Smooth muscle cell (in vitro differentiated cells): ENCODE data around the gene RNASE13. TPM values are rescaled to one million over a fixed set of nuclear protein-coding genes. Genes with fewer than 3 reads are reported as not detected.
A peak's percentile ranks its signal among the peaks of the same experiment; 100 is the strongest.

Source experiments
- DNase-seq: peaks from one replicate; lab custom pipeline; 2025; ENCODE audit not compliant: unreplicated experiment; lab: John Stamatoyannopoulos, UW
- H2AFZ ChIP-seq: fragments of 200-600 bp; sonication (generic); 2 replicates; pipeline ENCODE4 v1.6.0; 2016; ENCODE audit warnings: antibody characterized with exemption, low read depth, mild to moderate bottlenecking
- H3F3A ChIP-seq: fragments of 200-600 bp; sonication (generic); 2 replicates; pipeline ENCODE4 v1.6.0; 2017; ENCODE audit warnings: antibody characterized with exemption, low read depth
- H3K27ac ChIP-seq: fragments of 200-600 bp; sonication (generic); 2 replicates; pipeline ENCODE4 v1.5.1; 2016; ENCODE audit warnings: low read depth, mild to moderate bottlenecking
- H3K27me3 ChIP-seq: fragments of 200-600 bp; sonication (generic); 2 replicates; pipeline ENCODE4 v1.6.1; 2016; ENCODE audit warnings: low read depth, mild to moderate bottlenecking
- H3K36me3 ChIP-seq: fragments of 200-600 bp; sonication (generic); 2 replicates; pipeline ENCODE4 v1.5.1; 2016; ENCODE audit warnings: low read depth
- H3K4me1 ChIP-seq: fragments of 200-600 bp; sonication (generic); 2 replicates; pipeline ENCODE4 v1.5.1; 2016; ENCODE audit warnings: low read depth
- H3K4me2 ChIP-seq: fragments of 200-600 bp; sonication (generic); 2 replicates; pipeline ENCODE4 v1.6.0; 2016; ENCODE audit warnings: mild to moderate bottlenecking
- H3K4me3 ChIP-seq: fragments of 200-600 bp; sonication (generic); 2 replicates; pipeline ENCODE4 v1.5.1; 2016; ENCODE audit warnings: mild to moderate bottlenecking
- H3K79me2 ChIP-seq: fragments of 200-600 bp; sonication (generic); 2 replicates; pipeline ENCODE4 v1.6.0; 2016; ENCODE audit warnings: low read depth, mild to moderate bottlenecking
- H3K9ac ChIP-seq: fragments of 200-600 bp; sonication (generic); 2 replicates; pipeline ENCODE4 v1.6.0; 2016; ENCODE audit warnings: low read depth
- H3K9me3 ChIP-seq: fragments of 200-600 bp; sonication (generic); replicated peaks from 2 replicates; pipeline ENCODE4 v1.5.1; 2016; ENCODE audit warnings: low read depth
- H4K20me1 ChIP-seq: fragments of 200-600 bp; sonication (generic); 2 replicates; pipeline ENCODE4 v1.6.0; 2016; ENCODE audit warnings: low read depth
- CTCF ChIP-seq: fragments of 200-600 bp; sonication (generic); IDR thresholded peaks from 2 replicates; pipeline ENCODE4 v1.5.1; 2017; ENCODE audit warnings: borderline replicate concordance, mild to moderate bottlenecking, antibody characterized with exemption; ENCODE audit not compliant: insufficient read depth, poor library complexity, severe bottlenecking
- WGBS: methylation state at CpG from one replicate; pipeline ENCODE4 v1.1.7; 2016; ENCODE audit warnings: low lambda C conversion rate; 5-methylcytosine and 5-hydroxymethylcytosine counted together
- polyA plus RNA-seq: library from polyadenylated mRNA; unstranded; fragments of >200 nt; fragmentation: Nextera tagmentation; extraction: Ambion mirVana; gene quantifications from 2 replicates; pipeline ENCODE4 v1.2.1, GENCODE V29; 2016
- total RNA-seq: library from RNA; depleted of rRNA; stranded (reverse); fragments of >200 nt; gene quantifications from 2 replicates; pipeline ENCODE4 v1.2.3, GENCODE V29; 2014

The RNASE13 gene
- total and polyA plus RNA-seq, 2 experiments from 2014 or later, result 0.25 TPM; not detected in 1

GRCh38 chr14:21030531-21030930 lies 4.1 kb downstream of the RNASE13 start:
- no peak overlapping the region for H3K27ac ChIP-seq
- H3K36me3 ChIP-seq, result no peaks in the 10 kb centered on the region
- H4K20me1 ChIP-seq, result no peaks in the 10 kb centered on the region
- no peak overlapping the region for H3K4me3 ChIP-seq
- no peak overlapping the region for H2AFZ ChIP-seq
- H3K4me2 ChIP-seq, result no peak overlapping the region
- no peak for DNase-seq
- no peaks in the 10 kb centered on the region for H3K79me2 ChIP-seq
- H3K4me1 ChIP-seq, result no peaks in the 10 kb centered on the region
- no peak for TF ChIP-seq CTCF
- no peaks in the 10 kb centered on the region for H3K27me3 ChIP-seq
- 92% methylated on average over 12 of the region's 12 CpGs for WGBS
- H3K9ac ChIP-seq, result no peak overlapping the region
- H3K9me3 ChIP-seq, result no peaks in the 10 kb centered on the region
- H3F3A ChIP-seq, result peaks cover 20% of the 10 kb centered on the region

- Histone ChIP-seq H3K27me3 (no peaks in the 10 kb centered on the region), H3K9me3 (no peaks in the 10 kb centered on the region), H3K36me3 (no peaks in the 10 kb centered on the region), H3K79me2 (no peaks in the 10 kb centered on the region), H4K20me1 (no peaks in the 10 kb centered on the region), H3K4me2 (no peak within 1 kb of the TSS), H2AFZ (no peak within 1 kb of the TSS), H3K4me1 (peaks cover 4% of the 10 kb centered on the region), H3K4me3 (no peak within 1 kb of the TSS), H3K9ac (no peak within 1 kb of the TSS), H3F3A (peaks cover 20% of the 10 kb centered on the region), H3K27ac (no peak within 1 kb of the TSS)
- no peak for TF ChIP-seq CTCF
- 98% methylated on average over 5 of the region's 5 CpGs for WGBS
- no peak for DNase-seq
Measured at GRCh38 chr14:21029917-21030316, 4.7 kb downstream of the RNASE13 start, which contains the start of gene TPPP2. Gene TPPP2 (plus strand): TSS chr14:21030217. CDS start chr14:21030582, 365 bp downstream.

GRCh38 chr14:21026988-21027315 lies 7.7 kb downstream of the RNASE13 start:
- Histone ChIP-seq H3K4me3 (no peak overlapping the region), H3K27ac (peak overlapping the region; percentile 33), H3K79me2 (no peaks in the 10 kb centered on the region), H3K36me3 (no peaks in the 10 kb centered on the region), H3K9me3 (no peaks in the 10 kb centered on the region), H3K9ac (no peak overlapping the region), H4K20me1 (no peaks in the 10 kb centered on the region), H2AFZ (peak overlapping the region; percentile 21), H3K27me3 (no peaks in the 10 kb centered on the region), H3K4me1 (peaks cover 10% of the 10 kb centered on the region), H3K4me2 (peak overlapping the region; percentile 93), H3F3A (peaks cover 28% of the 10 kb centered on the region)
- 0% methylated on average over 3 of the region's 3 CpGs for WGBS
- no peak for DNase-seq
- TF ChIP-seq CTCF, result no peak

GRCh38 chr14:21026274-21026987 lies 8.2 kb downstream of the RNASE13 start:
- WGBS, result 47% methylated on average over 5 of the region's 7 CpGs

More at GRCh38 chr14:21026274-21026987, 8.2 kb downstream of the RNASE13 start:
- H3K79me2 ChIP-seq, result no peaks in the 10 kb centered on the region
- peak overlapping the region; percentile 57 for H3K4me3 ChIP-seq
- H2AFZ ChIP-seq, result peak overlapping the region; percentile 21
- peaks cover 10% of the 10 kb centered on the region for H3K4me1 ChIP-seq
- no peaks in the 10 kb centered on the region for H3K9me3 ChIP-seq
- peak overlapping the region; percentile 93 for H3K4me2 ChIP-seq
- no peak for TF ChIP-seq CTCF
- no peak for DNase-seq
- peak overlapping the region; percentile 33 for H3K27ac ChIP-seq
- no peaks in the 10 kb centered on the region for H4K20me1 ChIP-seq
- H3F3A ChIP-seq, result peaks cover 28% of the 10 kb centered on the region
- no peaks in the 10 kb centered on the region for H3K27me3 ChIP-seq
- H3K36me3 ChIP-seq, result no peaks in the 10 kb centered on the region
- no peak overlapping the region for H3K9ac ChIP-seq
